Myocyte (in vitro differentiated cells): ENCODE measurements around the gene SRSF5. TPM values are rescaled to one million over a fixed set of nuclear protein-coding genes. Genes with fewer than 3 reads are reported as not detected.
"Not testable (repeated sequence)": the region's sequence is repeated elsewhere in the genome, so short reads cannot be mapped to it uniquely, and the experiment has no call there.

Experiments
- DNase-seq: peaks from one replicate; pipeline ENCODE4 v3.0.0-alpha.2; 2012; ENCODE audit warnings: low read depth
- polyA plus RNA-seq: library from polyadenylated mRNA; unstranded; fragments of >200 nt; gene quantifications from one replicate; pipeline ENCODE4 v1.2.1, GENCODE V29; 2012; ENCODE audit warnings: missing spikeins
- total RNA-seq: library from RNA; depleted of rRNA; stranded (reverse); fragments of >200 nt; gene quantifications from 2 replicates; pipeline ENCODE4 v1.2.3, GENCODE V29; 2014

The SRSF5 gene
- total RNA-seq, result 149 and 168 TPM in 2 replicates
- polyA plus RNA-seq, result 207 TPM

DNA sequence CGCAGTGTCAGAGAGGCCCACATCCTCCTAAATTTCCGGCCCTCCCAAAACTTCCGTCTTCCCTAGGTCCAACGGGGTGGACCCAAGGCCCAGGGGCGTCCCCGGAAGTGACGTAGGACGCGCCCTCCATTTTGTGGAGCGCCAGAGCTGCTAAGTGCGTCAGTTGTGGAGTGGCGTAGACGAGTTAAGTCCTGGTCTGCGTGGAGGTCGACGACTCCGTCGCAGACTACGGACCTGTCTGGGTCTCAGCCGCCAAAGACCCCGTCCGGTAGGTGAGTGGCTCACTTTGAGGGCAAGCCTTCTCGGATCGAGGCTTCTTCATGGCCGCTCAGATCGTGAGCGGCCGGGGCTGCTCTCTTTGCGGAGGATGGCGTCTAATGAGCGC lies at the start of gene SRSF5:
SRSF5 (plus strand) TSS at position 159 of the 385 bp plus-strand sequence. CDS start 1,015 bp downstream, outside the sequence.
- DNase-seq, result peak; percentile 98

DNA sequence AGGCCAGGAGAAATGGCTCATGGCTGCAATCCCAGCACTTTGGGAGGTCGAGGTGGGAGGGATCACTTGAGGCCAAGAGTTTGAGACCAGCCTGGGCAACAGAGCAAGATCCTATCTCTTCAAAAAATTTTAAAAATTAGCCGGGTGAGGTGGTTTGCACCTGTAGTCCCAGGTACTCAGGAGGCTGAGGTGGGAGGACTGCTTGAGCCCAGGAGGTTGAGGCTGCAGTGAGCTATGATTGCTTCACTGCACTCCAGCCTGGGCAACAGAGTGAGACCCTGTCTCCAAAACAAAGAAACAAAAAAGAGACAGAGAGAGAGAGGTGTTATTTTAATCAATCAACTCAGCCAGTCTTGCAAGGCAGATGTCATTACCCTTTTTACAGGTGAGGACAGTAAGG lies 48.3 kb upstream of the SRSF5 start:
- not testable (repeated sequence) for DNase-seq

DNA sequence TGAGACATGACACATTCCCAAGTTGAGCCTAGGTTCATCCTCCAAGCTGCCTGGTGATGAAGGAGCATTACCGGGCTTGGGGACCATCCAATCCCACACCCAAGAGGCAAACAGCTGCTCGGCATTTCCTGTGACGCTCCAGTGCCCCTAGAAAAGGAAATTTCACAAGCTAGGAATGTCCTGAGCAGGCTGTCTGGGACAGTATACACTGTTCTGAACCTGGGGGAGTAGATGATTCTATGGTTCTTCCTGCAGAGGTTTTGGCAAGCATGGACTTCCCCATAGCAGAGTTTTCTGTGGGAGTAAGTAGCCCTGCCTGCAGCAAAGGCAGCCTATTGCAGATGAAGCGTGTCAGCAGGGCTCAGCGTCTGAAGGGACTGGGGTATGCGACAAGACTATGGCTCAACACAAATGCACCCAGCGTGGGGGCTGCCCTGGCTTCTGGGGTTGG lies 47.4 kb upstream of the SRSF5 start:
- DNase-seq, result peak; percentile 57

DNA sequence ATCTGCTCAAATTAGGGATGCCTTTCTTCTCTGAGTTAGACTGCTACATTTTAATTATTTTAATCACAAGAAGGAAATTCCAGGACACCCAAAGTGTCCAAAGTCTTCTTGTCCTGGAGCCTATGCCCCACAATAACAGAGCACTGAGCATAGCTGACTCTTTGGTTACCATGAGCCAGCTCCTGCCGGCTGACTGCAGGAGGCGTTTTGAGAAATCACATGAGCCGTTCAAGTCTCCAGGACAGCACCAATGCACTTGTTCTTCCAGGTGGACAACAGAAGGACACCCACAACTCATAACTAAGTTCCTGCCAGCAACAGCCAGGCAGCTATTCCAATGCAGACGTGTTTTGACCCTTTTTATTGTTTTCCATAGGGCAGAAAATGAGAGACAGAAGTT lies 46.0 kb upstream of the SRSF5 start:
- no peak for DNase-seq

DNA sequence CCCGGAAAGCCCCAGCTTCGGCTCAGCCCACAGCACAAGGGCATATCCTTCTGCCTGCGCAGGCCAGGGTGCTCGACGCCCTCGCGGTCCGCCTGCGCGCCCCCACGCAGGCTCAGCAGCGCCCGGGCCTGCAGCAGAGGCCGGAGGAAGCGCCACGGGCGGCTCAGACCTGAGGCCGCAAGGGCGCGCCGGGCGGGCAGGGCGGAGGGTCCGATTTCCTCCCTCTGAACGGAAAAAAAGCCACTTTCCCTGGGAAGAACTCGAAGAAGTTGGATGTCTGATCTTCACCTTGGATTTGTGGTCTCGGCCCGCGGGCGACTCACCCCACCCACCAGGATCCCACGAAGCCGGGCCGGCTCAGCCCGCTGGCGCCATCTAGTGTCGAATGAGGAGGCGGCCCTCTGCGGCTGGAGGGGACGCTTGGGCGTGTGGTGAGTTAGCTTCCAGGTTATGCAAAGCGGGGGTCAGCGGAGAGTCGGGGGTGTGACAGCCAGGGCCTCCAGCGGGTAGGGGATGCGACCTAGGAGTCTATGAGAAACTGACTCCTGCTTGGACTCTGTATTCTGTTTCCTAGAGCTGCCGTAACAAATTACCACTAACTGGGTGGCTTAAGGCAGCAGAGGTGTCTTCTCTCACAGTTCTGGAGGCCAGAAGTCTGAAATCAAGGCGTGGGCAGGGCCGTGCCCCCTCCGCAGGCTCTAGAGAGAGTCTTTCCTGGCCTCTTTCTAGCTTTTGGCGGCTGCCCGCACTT lies 40.0 kb upstream of the SRSF5 start:
- peak; percentile 77 for DNase-seq

DNA sequence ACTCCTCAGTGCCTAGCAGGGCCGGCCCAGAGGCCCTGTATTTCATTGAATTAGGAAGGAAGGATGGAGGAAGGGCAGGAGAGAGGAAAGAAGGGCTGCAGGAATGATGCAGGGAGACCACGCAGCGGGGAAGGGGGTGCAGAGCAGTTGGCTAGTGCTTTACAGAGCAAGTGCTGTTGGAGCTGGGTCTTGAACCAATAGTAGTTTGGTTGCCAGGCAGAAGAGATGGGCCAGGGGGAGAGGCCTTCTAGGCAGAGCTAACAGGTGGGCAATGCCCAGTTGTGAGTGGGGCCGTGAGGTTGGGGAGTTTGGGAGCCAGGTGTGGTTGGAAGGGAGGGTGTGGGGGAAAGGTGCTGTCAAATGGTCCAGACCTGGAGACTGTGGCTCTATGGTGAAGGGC lies 39.1 kb upstream of the SRSF5 start:
- no peak for DNase-seq

DNA sequence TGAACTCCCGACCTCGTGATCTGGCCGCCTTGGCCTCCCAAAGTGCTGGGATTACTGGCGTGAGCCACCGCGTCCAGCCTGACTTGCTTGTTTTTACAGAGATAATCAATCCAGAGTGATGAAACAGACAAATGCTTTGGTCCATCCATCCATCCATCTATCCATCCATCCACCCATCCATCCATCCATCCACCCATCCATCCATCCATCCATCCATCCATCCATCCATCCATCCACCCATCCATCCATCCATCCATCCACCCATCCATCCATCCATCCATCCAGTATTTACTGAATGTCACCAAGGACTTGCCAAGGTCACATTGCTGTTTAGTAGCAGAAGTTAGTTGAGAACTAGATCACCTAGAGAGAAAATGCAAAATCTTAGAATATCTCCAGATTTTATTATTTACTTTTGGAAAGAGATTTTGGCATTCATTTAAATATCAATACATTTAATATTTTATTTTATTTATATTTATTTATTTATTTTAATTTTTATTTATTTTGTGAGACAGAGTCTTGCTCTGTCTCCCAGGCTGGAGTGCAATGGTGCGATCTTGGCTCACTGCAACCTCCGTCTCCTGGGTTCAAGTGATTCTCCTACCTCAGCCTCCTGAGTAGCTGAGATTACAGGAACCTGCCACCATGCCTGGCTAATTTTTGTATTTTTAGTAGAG lies 34.9 kb upstream of the SRSF5 start:
- not testable (repeated sequence) for DNase-seq

DNA sequence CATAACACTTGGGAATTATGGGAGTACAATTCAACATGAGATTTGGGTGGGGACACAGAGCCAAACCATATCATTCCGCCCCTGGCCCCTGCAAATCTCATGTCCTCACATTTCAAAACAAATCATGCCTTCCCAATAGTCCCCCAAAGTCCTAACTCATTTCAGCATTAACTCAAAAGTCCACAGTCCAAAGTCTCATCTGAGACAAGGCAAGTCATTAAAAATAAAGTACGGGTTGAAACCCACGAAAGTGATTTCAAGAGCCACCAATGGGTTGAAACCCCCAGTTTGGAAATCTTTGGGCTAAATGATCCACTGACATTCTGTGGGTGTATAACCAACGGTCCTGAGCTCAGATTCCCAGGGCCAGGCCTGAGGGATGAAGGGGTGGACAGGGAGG lies 30.5 kb upstream of the SRSF5 start:
- DNase-seq, result not testable (repeated sequence)

DNA sequence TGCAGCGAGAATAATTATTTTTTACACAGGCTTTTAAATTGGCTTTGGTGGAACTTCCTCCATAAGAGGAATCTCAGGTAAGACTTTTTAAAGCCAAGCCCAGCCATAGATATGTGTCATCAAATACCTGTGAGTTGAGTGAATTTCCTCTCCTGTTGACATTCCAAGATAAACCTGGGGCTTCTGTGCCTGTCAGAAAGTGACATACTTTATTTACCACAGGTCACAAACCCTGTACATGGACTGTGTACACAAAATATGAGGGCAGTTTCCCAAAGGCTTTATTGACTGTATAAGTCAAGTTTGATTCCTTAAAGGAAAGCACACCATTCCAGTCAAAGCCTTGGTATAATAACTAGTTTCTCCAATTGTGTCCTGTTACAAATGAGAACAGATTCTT lies 25.9 kb upstream of the SRSF5 start:
- DNase-seq, result no peak

DNA sequence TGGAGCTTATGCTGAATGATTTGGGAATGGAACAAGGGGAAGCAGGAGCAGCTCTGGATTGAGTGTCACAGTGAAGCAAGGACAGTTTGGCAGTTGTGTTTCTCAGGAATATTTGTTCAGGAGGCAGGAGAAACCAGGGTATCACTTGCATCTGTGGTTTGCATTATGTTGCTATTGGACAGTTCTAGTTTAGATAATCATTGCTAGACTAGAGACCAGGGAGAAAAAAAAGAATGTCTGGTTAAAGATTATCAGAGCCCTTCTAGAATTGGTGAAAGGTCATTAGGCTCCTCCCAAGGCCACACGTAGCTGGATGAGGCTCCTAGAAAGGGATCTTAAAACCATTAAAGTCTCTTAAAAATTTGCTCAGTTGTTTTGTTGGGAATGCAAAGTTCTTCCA lies 17.0 kb upstream of the SRSF5 start:
- DNase-seq, result no peak

DNA sequence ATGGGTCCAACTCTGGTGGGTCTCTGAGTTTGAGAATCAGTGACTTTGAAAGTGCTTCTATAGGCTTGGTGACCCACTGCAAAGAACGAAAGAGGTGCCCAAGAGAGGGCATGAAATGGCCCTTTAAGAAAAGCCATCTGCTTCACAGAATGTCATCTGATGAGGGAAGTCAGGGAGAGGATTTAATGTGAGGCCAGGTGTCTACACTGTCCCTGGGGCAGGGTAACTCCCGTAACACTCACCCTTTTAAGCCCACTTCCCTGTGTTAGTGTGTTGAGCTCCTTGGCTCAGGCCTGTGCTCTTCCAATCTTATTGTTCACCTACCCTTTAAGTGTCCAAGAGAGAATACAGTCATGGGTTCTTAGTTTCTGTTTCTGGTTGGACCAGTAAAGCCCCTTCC lies 16.4 kb upstream of the SRSF5 start:
- DNase-seq, result no peak

DNA sequence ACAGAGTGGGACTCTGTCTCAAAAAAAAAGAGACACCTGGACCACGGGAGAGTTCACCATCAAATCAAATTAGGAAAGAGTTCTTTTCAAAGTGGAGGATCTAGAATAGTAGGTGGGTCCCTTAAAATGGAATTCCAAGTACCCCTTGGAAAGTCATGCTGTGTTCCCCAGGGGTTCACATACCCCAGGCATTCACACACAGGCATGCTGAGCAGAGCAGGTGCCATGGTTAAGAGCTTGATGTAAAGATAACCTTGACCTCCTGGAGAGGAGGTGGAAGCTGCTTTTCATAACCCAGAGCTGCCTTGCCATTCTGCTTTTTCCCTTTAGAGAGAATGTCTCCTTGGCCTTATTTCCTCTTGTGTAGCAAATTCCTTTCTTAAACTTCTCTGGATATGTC lies 14.2 kb upstream of the SRSF5 start:
- DNase-seq, result no peak

DNA sequence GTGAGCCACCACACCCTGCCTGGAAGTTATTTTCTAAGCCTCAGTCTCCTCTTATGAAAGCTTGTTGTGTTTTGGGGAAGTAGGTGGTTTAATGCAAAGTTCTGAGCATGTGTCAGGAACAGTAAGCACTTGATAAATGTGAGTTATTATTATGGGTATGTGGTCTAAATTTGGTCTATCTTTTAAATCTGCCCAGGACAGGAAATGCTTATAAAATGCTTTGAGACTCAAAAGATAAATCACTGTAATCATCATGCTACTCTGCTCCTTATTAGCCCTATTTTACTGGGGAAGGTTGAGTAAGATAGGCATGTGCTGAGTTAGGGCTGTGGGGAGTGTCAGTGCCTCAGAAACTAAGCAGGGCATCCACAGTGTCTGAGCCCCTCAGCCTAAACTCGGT lies 13.1 kb upstream of the SRSF5 start:
- no peak for DNase-seq

DNA sequence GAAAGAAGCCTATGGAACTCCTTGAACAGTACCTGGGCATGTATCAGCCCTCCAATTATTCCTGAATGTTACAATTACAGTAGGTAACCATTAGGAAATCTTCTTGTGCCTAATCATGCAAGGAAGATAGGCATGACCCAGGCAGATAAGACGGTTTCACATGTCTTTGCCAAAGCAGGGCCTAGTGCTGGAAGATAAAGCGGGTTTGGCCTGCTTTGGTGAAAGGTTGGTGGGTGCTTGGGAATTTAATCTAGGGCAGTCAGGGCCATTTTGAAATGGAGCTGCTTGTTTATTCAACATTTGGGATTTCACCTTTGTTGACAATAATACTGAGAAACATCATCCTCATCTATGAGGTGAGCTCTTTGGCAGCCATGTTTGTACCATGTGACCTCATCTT lies 12.5 kb upstream of the SRSF5 start:
- DNase-seq, result no peak

DNA sequence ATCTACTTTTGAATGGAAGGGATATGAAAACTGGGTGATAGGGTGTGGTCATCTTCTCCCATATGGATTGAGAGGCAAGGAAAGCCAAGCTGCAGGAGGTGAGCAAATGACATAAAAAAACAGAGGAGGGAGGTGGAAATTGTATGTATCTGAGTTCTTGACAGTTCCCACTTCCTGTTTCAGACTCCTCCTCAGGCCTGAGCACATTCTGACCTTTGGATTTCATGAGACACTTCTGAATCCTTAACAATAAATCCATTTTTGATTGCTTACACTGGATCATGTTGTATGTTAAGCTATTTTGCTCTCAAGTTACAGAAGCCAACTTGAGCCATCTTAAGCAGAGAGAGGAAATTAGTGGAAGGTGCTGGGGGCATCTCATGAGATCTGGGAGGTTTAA lies 11.6 kb upstream of the SRSF5 start:
- no peak for DNase-seq

DNA sequence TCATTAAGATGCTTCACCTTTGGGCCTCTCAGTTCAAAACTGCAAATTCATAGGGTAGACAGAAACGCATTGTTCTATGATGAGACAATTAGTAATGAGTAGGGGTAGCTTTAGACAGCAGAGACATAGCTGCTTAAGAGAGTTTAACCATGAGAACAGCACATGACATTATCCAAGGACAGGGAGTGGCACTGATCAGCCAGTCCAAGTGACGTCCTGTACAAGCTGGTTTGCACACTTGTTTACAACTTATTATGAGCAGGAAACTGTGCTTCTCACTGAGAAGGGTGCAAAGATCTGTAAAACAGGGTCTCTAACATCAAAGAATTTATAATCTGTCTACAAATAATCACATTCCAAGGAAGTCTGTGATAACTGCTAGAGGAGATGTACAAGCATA lies 11.2 kb upstream of the SRSF5 start:
- no peak for DNase-seq

DNA sequence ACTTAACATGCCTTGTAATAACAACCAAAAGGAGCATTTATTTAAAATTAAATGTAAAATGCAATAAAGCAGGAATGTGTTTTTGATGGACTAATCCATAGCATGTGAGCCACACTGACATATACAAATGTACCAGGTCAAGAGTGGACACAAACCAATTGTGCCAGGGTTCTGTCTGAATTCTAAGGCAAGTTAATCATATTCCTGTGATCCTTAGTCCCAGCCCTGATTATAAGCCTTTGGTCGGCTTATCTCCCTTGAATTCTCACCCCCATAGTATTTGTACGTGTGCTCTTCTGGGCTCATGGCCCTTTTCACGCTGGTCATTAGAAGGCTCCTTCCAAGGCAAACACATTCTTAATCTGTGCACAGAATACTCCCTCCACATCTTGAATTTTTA lies 10.6 kb upstream of the SRSF5 start:
- DNase-seq, result no peak

DNA sequence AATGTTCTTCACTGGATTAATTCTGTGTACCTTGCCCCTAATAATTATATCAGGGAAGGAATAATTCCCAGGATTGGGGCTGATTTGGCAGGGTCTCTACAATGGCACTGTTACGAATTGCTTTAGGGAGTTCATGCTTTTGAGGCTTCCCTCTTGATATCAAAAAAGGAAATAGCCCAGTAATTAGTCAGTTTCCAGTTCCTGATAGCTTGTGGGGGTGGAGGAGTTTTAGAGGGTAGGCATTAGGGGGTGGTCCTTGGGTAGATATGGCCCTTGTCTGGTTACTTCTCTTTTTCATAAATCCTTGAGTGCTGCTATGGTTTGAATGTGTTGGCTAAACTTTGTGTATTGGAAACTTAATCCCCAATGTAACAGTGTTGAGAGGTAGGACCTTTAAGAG lies 6.1 kb upstream of the SRSF5 start:
- no peak for DNase-seq

DNA sequence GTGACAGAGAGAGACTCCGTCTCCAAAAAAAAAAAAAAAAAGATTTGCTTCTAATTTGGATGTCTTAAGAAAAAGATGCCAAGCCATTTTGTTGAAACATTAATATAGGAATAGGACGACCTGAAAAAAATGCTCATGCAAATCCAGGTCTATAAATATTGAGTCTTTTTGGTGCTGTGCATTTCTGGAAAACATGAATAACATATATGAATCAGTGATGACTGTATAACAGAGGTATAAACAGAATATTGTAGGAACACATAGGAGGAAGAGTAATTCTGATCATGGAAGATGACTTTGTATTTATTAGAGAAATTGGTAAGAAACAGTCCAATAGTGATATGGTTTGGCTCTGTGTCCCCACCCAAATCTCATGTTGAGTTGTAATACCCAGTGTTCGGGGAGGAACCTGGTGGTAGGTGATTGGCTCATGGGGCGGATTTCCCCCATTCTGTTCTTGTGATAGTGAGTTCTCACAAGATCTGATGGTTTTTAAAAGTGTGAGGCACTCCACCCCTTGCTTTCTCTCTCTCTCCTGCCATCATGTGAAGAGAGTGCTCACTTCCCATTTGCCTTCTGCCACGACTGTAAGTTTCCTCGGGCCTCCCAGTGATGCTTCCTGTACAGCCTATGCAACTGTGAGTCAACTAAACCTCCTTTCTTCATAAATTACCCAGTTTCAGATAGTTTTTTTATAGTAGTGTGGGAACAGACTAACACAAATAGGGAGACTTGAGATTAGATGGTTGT lies 3.0 kb upstream of the SRSF5 start:
- no peak for DNase-seq

DNA sequence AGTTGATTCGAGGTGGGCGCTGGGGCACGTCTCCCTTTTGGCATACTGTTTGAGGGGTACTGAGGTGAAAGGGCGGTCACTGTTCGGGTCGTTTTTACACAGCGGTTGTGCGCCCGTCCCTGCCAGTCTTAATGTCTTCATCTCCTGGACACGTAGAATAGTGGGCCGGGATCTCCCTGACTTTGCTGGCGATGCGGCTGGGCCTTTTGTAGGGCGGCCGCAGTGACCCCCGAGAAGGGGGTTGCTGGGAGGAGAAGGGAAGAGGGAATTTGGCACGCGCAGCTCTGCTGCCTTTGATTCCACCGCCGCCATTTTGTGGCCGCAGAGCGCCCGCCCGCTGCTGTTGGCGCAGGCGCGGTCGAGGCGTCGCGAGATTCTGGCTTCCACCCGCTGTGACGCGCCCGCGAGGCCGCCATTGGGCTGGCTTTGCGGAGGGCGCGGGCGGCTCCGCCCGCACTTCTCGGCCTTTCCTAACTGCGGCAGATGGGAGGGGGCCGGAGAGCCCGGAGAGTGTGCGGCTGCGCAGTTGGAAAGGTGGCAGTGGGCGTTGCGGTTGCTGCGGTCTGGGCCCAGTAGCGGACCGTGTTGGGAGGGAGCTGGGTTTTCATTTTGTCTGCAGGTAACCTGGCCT lies 542 bp downstream of the SRSF5 start:
- peak; percentile 95 for DNase-seq

DNA sequence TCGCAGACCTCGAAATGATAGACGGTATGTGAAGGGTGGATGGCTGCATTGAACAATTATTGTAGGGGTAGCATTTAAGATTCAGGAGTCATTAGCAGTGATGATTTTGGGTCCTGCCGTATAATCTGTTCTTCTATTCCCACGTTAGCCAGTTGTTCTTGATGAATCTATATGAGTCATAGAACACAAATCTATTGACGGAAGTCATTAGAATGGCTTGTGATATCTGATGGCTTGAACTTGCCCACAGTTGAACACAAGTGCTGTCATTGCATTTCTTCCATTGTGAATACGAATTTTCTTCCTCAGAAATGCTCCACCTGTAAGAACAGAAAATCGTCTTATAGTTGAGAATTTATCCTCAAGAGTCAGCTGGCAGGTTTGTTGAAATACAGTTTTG lies 1.9 kb downstream of the SRSF5 start:
- DNase-seq, result no peak

DNA sequence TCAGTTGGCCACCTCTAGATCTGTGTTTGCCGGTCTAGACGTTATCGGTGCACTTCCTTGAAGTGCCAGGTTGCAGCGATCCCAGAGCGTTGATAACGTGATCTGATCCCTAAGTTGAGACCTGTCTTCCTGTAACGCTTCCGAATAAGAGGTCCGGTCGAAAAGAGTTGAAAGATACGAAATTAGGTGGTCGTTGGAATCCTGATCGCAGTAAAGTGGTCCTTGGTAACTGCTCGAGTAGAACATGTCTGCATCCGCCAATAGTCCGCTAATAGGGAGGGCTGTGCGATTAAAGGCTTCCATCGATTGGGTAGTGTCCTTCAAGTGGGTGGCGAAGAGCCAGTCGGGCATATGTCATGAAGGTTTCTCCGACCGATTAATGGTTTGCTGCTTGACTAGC lies 2.7 kb downstream of the SRSF5 start:
- DNase-seq, result no peak
